ENCODE results near the gene AIFM3.
"Not testable (repeated sequence)": the region's sequence is repeated elsewhere in the genome, so short reads cannot be mapped to it uniquely, and the experiment has no call there.

Gene AIFM3

DNA sequence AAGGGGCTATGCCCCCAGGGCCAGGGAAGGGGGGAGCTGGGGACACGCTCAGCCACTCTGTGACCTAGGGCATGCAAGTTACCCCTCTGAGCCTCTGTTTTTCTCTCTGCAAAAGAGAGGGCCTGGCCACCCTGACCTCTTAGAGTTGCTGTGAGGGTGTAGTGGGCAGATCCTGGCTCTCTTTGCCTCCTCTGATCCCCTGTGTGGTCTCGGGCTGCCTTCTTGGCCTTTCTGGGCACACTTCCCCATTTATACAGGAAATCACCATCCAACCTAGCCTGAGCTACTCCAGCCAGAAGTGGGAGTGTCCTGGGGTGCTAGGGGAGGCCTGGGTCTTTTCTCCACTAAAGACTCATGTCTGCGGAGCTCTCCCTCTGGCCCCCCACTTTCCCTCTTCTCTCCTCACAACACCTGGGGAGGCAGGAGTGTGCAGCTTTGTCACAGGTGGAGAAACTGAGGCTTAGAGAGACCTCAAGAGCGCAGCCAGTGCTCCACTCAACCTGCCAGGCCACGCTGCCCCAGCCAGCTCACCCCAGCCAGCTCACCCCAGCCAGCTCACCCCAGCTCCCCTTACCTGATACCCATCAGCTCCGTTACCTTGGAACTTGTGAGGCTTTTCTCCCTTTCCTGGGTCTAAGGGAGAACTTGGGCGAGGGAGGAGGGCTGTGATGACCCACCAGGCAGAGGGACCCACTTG is 1.4 kb downstream of the AIFM3 start:
- no peak for TF ChIP-seq ISL1 (CRISPR knock-in tag; IDR thresholded peaks at IDR 0.05)
- no peak for TF ChIP-seq SNAI2 (CRISPR knock-in tag; IDR thresholded peaks at IDR 0.05)
- TF ChIP-seq ZNF565 (CRISPR knock-in tag; conservative IDR thresholded peaks at IDR 0.05; ENCODE audit: low read depth), result no peak
- ATAC-seq, result no peak

DNA sequence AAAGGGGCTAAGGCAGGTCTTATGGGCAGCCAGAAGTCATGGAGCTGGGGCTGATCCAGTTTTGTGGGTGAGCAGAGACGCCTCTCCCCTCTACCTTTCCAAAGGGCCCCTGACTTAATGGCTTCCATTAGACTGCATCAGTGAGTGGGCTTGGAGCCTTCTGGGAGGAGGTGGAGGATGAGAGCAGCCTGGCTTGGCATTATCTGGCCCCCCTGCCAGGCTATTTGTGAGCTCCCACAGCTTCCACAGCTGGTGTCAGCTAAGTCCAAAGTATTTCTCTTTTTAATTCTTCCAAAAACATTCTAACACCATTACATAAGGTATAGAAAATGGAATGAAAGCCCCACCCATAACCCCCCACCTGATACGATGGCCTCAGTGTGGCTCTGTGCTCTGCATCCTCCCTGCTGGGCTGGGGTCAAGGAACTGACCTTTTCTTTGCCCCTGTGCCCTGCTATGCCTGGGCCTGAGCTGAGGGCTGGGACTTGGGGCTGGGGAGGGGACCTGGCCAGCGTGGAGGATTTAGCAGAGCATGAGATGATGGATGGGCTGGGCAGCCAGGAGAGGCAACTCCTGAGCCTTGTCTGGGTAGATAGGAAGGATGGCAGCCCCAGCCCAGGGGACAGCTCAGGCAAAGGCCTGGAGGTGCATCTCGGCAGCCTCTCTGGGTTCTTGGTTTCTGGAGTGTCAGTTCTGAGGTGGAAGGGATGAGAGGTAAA is 4.0 kb downstream of the AIFM3 start:
- ATAC-seq, result no peak
- no peak for TF ChIP-seq ESRRG (CRISPR knock-in tag; IDR thresholded peaks at IDR 0.05)
- no peak for TF ChIP-seq OSR1 (CRISPR knock-in tag; IDR thresholded peaks at IDR 0.05)
- TF ChIP-seq CSDC2 (CRISPR knock-in tag; IDR thresholded peaks at IDR 0.05), result no peak
- TF ChIP-seq ZNF70 (CRISPR knock-in tag; IDR thresholded peaks at IDR 0.05), result no peak
- no peak for TF ChIP-seq RARB (CRISPR knock-in tag; IDR thresholded peaks at IDR 0.05)
- no peak for TF ChIP-seq TSHZ2 (CRISPR knock-in tag; IDR thresholded peaks at IDR 0.05)
- TF ChIP-seq CREB5 (CRISPR knock-in tag; IDR thresholded peaks at IDR 0.05; ENCODE audit: low read depth), result no peak
- TF ChIP-seq, protein P1, sequence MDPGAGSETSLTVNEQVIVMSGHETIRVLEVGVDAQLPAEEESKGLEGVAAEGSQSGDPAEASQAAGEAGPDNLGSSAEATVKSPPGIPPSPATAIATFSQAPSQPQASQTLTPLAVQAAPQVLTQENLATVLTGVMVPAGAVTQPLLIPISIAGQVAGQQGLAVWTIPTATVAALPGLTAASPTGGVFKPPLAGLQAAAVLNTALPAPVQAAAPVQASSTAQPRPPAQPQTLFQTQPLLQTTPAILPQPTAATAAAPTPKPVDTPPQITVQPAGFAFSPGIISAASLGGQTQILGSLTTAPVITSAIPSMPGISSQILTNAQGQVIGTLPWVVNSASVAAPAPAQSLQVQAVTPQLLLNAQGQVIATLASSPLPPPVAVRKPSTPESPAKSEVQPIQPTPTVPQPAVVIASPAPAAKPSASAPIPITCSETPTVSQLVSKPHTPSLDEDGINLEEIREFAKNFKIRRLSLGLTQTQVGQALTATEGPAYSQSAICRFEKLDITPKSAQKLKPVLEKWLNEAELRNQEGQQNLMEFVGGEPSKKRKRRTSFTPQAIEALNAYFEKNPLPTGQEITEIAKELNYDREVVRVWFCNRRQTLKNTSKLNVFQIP (CRISPR knock-in tag; IDR thresholded peaks at IDR 0.05; ENCODE audit: borderline replicate concordance, low read depth), result no peak

- ATAC-seq, result not testable (repeated sequence)
Observed at GRCh38 chr22:20972014-20972694, 5.1 kb downstream of the AIFM3 start.

GRCh38 chr22:20972933-20973577 is 6.0 kb downstream of the AIFM3 start:
- ATAC-seq, result no peak
- TF ChIP-seq CSDC2 (CRISPR knock-in tag; IDR thresholded peaks at IDR 0.05) (no peak), SNAI2 (CRISPR knock-in tag; IDR thresholded peaks at IDR 0.05) (no peak), ZFP30 (CRISPR knock-in tag; IDR thresholded peaks at IDR 0.05) (no peak), ZFP3 (CRISPR knock-in tag; IDR thresholded peaks at IDR 0.05) (no peak), ZC3H10 (CRISPR knock-in tag; IDR thresholded peaks at IDR 0.05) (no peak)
- TF ChIP-seq, protein P1 (CRISPR knock-in tag; IDR thresholded peaks at IDR 0.05; ENCODE audit: borderline replicate concordance, low read depth), result no peak

GRCh38 chr22:20973634-20974286 is 6.7 kb downstream of the AIFM3 start:
- ATAC-seq, result no peak
- TF ChIP-seq TCF4 (CRISPR knock-in tag; IDR thresholded peaks at IDR 0.05; ENCODE audit: borderline replicate concordance), result no peak
- no peak for TF ChIP-seq CSRNP3 (CRISPR knock-in tag; IDR thresholded peaks at IDR 0.05)
- no peak for TF ChIP-seq CSDC2 (CRISPR knock-in tag; IDR thresholded peaks at IDR 0.05)
- TF ChIP-seq ESRRG (CRISPR knock-in tag; IDR thresholded peaks at IDR 0.05), result no peak
- TF ChIP-seq ZFP3 (CRISPR knock-in tag; IDR thresholded peaks at IDR 0.05), result no peak
- TF ChIP-seq TOX (CRISPR knock-in tag; IDR thresholded peaks at IDR 0.05; ENCODE audit: borderline replicate concordance), result no peak
- no peak for TF ChIP-seq ZC3H10 (CRISPR knock-in tag; IDR thresholded peaks at IDR 0.05)
- TF ChIP-seq OSR1 (CRISPR knock-in tag; IDR thresholded peaks at IDR 0.05), result no peak
- no peak for TF ChIP-seq PPARA (CRISPR knock-in tag; IDR thresholded peaks at IDR 0.05; ENCODE audit: borderline replicate concordance)

All from SK-N-SH treated with all-trans-retinoic acid at 6 μM for 48 hours (cell line).